Suprapubic skin (tissue), 3 donors: ENCODE results near the gene DEFB128.

ENCODE experiments used
- POLR2A ChIP-seq, 2 donors: fragments of 450-650 bp; IDR thresholded peaks; one replicate each; pipeline ENCODE4 v1.6.1; 2017; ENCODE audit warnings: antibody characterized with exemption in 2 of 2, mild to moderate bottlenecking in 2 of 2, moderate library complexity in 2 of 2
- TF ChIP-seq, protein P1 (sequence below), 2 donors: fragments of 200-600 bp in 1 of 2; fragments of 450-650 bp in 1 of 2; sonication (generic) in 1 of 2; IDR thresholded peaks; one replicate each; pipeline ENCODE4 v1.5.1; 2016 to 2019; ENCODE audit warnings: antibody characterized with exemption in 2 of 2, mild to moderate bottlenecking in 1 of 2, moderate library complexity in 1 of 2

DNA sequence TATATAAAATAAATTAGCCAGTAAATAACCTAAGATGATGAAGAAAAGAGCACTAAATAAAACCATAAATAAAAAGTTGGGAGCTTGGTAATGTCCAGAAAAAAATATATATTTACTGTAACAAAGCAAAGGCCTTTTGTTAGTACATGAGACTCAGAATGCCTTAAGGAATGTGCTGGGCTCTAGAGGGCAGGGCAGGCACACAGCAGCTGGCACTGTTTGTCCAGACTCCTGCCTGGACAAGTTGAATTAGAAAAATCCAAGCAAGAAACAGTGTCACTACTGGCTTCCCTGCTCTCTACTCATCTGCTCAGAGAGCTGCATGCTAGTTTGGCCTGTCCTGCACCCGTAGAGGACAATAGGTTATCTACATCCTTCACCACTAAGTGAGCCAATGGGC, 46.4 kb upstream of the DEFB128 start:
- no peak for TF ChIP-seq POLR2A (IDR thresholded peaks at IDR 0.05)
- TF ChIP-seq, protein P1, sequence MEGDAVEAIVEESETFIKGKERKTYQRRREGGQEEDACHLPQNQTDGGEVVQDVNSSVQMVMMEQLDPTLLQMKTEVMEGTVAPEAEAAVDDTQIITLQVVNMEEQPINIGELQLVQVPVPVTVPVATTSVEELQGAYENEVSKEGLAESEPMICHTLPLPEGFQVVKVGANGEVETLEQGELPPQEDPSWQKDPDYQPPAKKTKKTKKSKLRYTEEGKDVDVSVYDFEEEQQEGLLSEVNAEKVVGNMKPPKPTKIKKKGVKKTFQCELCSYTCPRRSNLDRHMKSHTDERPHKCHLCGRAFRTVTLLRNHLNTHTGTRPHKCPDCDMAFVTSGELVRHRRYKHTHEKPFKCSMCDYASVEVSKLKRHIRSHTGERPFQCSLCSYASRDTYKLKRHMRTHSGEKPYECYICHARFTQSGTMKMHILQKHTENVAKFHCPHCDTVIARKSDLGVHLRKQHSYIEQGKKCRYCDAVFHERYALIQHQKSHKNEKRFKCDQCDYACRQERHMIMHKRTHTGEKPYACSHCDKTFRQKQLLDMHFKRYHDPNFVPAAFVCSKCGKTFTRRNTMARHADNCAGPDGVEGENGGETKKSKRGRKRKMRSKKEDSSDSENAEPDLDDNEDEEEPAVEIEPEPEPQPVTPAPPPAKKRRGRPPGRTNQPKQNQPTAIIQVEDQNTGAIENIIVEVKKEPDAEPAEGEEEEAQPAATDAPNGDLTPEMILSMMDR (IDR thresholded peaks at IDR 0.05), result no peak
